ENCODE measurements around the gene CCSAP. TPM values are rescaled to one million over a fixed set of nuclear protein-coding genes. Genes with fewer than 3 reads are reported as not detected.

Gene CCSAP
- total and polyA plus RNA-seq, 2 of the 13 experiments (the other 11 are each of a cell fraction or from before 2014, with no cell fraction given): 3.7 to 9.0 TPM

GRCh38 chr1:229341774-229342655 lies 832 bp downstream of the CCSAP start (continued):
- TF ChIP-seq GFI1 (CRISPR knock-in tag; IDR thresholded peaks at IDR 0.05; ENCODE audit: borderline replicate concordance) (0 out of 2 replicates have a peak, but pooled peaks have one; percentile 44), SMAD3 (CRISPR knock-in tag; IDR thresholded peaks at IDR 0.05) (no peak), KLF16 (CRISPR knock-in tag; IDR thresholded peaks at IDR 0.05) (peak in 1 of 2 experiments; percentile 63; a peak in 1 of 4 replicates), POGK (CRISPR knock-in tag; conservative IDR thresholded peaks at IDR 0.05) (peak; percentile 63; the same call in 1 of the 2 replicates), ZNF343 (CRISPR knock-in tag; IDR thresholded peaks at IDR 0.05) (0 out of 2 replicates have a peak, but pooled peaks have one; percentile 56), SP2 (CRISPR knock-in tag; IDR thresholded peaks at IDR 0.05) (0 out of 2 replicates have a peak, but pooled peaks have one; percentile 32), PRDM10 (CRISPR knock-in tag; IDR thresholded peaks at IDR 0.05; ENCODE audit: low read depth) (peak; percentile 88), TBX2 (CRISPR knock-in tag; IDR thresholded peaks at IDR 0.05; ENCODE audit: borderline replicate concordance) (peak; percentile 36; the same call in 1 of the 2 replicates), ZSCAN31 (CRISPR knock-in tag; IDR thresholded peaks at IDR 0.05; ENCODE audit: low read depth) (peak; percentile 50; the same call in 1 of the 2 replicates), SP5 (CRISPR knock-in tag; IDR thresholded peaks at IDR 0.05; ENCODE audit: borderline replicate concordance, low read depth) (peak; percentile 69), STAG1 (CRISPR knock-in tag; IDR thresholded peaks at IDR 0.05) (peak; percentile 7), ZNF619 (CRISPR knock-in tag; IDR thresholded peaks at IDR 0.05) (no peak), NAIF1 (CRISPR knock-in tag; IDR thresholded peaks at IDR 0.05; ENCODE audit: borderline replicate concordance) (0 out of 2 replicates have a peak, but pooled peaks have one; percentile 80), GABPB1 (CRISPR knock-in tag; IDR thresholded peaks at IDR 0.05) (peak; percentile 74), ZNF607 (CRISPR knock-in tag; IDR thresholded peaks at IDR 0.05; ENCODE audit: borderline replicate concordance) (0 out of 2 replicates have a peak, but pooled peaks have one; percentile 24)
- TF ChIP-seq, protein P1, sequence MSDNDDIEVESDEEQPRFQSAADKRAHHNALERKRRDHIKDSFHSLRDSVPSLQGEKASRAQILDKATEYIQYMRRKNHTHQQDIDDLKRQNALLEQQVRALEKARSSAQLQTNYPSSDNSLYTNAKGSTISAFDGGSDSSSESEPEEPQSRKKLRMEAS (IDR thresholded peaks at IDR 0.05): peak; percentile 31; the same call in 1 of the 2 replicates
- TF ChIP-seq, protein P2, sequence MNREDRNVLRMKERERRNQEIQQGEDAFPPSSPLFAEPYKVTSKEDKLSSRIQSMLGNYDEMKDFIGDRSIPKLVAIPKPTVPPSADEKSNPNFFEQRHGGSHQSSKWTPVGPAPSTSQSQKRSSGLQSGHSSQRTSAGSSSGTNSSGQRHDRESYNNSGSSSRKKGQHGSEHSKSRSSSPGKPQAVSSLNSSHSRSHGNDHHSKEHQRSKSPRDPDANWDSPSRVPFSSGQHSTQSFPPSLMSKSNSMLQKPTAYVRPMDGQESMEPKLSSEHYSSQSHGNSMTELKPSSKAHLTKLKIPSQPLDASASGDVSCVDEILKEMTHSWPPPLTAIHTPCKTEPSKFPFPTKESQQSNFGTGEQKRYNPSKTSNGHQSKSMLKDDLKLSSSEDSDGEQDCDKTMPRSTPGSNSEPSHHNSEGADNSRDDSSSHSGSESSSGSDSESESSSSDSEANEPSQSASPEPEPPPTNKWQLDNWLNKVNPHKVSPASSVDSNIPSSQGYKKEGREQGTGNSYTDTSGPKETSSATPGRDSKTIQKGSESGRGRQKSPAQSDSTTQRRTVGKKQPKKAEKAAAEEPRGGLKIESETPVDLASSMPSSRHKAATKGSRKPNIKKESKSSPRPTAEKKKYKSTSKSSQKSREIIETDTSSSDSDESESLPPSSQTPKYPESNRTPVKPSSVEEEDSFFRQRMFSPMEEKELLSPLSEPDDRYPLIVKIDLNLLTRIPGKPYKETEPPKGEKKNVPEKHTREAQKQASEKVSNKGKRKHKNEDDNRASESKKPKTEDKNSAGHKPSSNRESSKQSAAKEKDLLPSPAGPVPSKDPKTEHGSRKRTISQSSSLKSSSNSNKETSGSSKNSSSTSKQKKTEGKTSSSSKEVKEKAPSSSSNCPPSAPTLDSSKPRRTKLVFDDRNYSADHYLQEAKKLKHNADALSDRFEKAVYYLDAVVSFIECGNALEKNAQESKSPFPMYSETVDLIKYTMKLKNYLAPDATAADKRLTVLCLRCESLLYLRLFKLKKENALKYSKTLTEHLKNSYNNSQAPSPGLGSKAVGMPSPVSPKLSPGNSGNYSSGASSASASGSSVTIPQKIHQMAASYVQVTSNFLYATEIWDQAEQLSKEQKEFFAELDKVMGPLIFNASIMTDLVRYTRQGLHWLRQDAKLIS (CRISPR knock-in tag; IDR thresholded peaks at IDR 0.05): no peak
